ENCODE data around the gene SLC25A4. TPM values are rescaled to one million over a fixed set of nuclear protein-coding genes. Genes with fewer than 3 reads are reported as not detected.

The SLC25A4 gene
- total and polyA plus RNA-seq, 7 donors = 384 to 1,107 (median 795) TPM

- H3K4me1 ChIP-seq = no peaks in the 10 kb centered on the region
- no peak overlapping the region for H3K4me3 ChIP-seq
- WGBS, 3 donors = 37 to 66% (median 48%) methylated on average over 3 of the region's 3 CpGs
- H3K9me3 ChIP-seq = no peaks in the 10 kb centered on the region
- TF ChIP-seq CTCF (IDR thresholded peaks at IDR 0.05) = no peak
- no peak overlapping the region for H3K27ac ChIP-seq
- intact Hi-C loops (cut with DNase I) = loop anchor here in 1 of 2 donors (10.0 kb wide), 1 partner anchor 182 kb away; no protein-coding TSS in a partner anchor
- ATAC-seq = no peak
- no peaks in the 10 kb centered on the region for H3K27me3 ChIP-seq (ENCODE audit: insufficient read depth in 3 of 3, low read length in 2 of 3)
- H3K36me3 ChIP-seq (ENCODE audit: insufficient read depth in 1 of 2, low read depth in 1 of 2) = peaks cover 4 to 38% of the 10 kb centered on the region in 2 donors
- DNase-seq = no peak
These were observed 43.7 kb downstream of the SLC25A4 start for GRCh38 chr4:185186769-185187168.

GRCh38 chr4:185189606-185190305 lies 46.7 kb downstream of the SLC25A4 start:
- no peaks in the 10 kb centered on the region for H3K9me3 ChIP-seq
- DNase-seq (no peak), ATAC-seq (no peak)
- peaks cover 4 to 41% of the 10 kb centered on the region in 2 donors for H3K36me3 ChIP-seq (ENCODE audit: insufficient read depth in 1 of 2, low read depth in 1 of 2)
- no peaks in the 10 kb centered on the region for H3K27me3 ChIP-seq (ENCODE audit: insufficient read depth in 3 of 3, low read length in 2 of 3)
- no peak for TF ChIP-seq CTCF (IDR thresholded peaks at IDR 0.05)
- 73 to 74% (median 73%) methylated on average over 4 of the region's 4 CpGs for WGBS, 3 donors
- H3K4me1 ChIP-seq = no peaks in the 10 kb centered on the region
- H3K4me3 ChIP-seq = no peak overlapping the region
- intact Hi-C loops (cut with DNase I) = loop anchor here in 1 of 2 donors (10.0 kb wide), 1 partner anchor 185 kb away; no protein-coding TSS in a partner anchor
- no peak overlapping the region for H3K27ac ChIP-seq

DNA sequence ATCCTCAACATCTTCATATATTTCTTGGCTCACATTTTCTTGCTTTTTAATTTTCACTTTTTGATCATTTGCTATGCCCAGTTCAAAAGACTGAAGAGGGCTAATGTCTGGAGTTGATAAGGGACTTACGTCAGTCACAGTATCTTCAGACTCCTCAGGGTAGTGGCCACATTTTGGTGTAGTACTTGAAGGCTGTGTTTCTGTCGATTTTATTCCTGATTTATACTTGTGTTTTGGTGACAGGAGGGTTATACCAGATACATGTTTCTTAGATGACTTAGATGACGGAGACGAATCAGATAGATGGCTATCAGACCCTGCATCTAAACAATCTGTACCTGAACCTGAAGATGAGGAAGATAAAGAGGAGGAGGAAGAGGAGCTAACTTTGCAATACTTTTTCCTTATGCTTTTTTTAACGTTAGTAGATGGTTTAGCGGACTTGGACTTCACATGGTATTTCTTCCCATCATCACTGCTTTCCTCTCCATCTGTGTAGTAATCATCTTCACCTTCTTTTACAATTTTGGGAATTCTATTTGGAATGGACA lies 47.3 kb downstream of the SLC25A4 start:
- Histone ChIP-seq H3K27me3 (ENCODE audit: insufficient read depth in 3 of 3, low read length in 2 of 3) (no peaks in the 10 kb centered on the region), H3K4me1 (no peaks in the 10 kb centered on the region), H3K9me3 (no peaks in the 10 kb centered on the region), H3K27ac (no peak overlapping the region), H3K4me3 (no peak overlapping the region), H3K36me3 (ENCODE audit: insufficient read depth in 1 of 2, low read depth in 1 of 2) (peaks cover 4 to 41% of the 10 kb centered on the region in 2 donors)
- intact Hi-C loops (cut with DNase I) = no loop called here
- no peak for DNase-seq
- TF ChIP-seq CTCF (IDR thresholded peaks at IDR 0.05) = no peak
- ATAC-seq = no peak
- WGBS, 3 donors = 87 to 92% (median 88%) methylated on average over 6 of the region's 6 CpGs

DNA sequence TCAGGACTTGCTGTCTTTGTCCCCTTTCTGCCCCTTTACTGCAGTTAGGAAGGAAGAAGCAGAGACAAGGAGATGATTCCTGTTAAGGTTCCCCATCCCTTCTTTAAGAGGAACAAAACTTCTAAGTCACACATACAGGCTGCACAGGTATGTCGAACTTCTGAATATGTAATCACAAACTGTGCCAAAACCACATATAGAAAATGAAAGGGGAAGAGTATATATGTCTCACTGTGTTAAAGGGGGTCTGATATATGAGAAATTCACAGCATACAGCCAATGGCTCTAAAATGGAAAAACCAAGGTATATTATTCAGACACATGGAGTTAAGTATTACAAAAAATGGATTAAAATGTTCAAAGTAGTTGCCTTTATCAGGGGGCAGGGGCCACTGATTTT lies 49.0 kb downstream of the SLC25A4 start:
- H3K4me1 ChIP-seq = no peaks in the 10 kb centered on the region
- intact Hi-C loops (cut with DNase I) = no loop called here
- no peaks in the 10 kb centered on the region for H3K27me3 ChIP-seq (ENCODE audit: insufficient read depth in 3 of 3, low read length in 2 of 3)
- TF ChIP-seq CTCF (IDR thresholded peaks at IDR 0.05) = no peak
- H3K4me3 ChIP-seq = no peak overlapping the region
- ATAC-seq (no peak), DNase-seq (no peak)
- 81 to 89% (median 86%) methylated on average over 1 of the region's 1 CpG for WGBS, 3 donors
- no peaks in the 10 kb centered on the region for H3K9me3 ChIP-seq
- no peak overlapping the region for H3K27ac ChIP-seq
- H3K36me3 ChIP-seq (ENCODE audit: insufficient read depth in 1 of 2, low read depth in 1 of 2) = peaks cover 4 to 41% of the 10 kb centered on the region in 2 donors

Data from psoas muscle (tissue), 8 donors.